Mucosa of rectum (tissue), 2 donors: ENCODE data around the gene CUL9.

Source experiments
- H3K27ac ChIP-seq, 2 donors: one replicate each; pipeline ENCODE4 v1.7.0; 2013; ENCODE audit warnings: inconsistent platforms in 2 of 2, low read depth in 2 of 2, low read length in 2 of 2
- H3K27me3 ChIP-seq, 2 donors: one replicate each; pipeline ENCODE4 v1.7.0; 2013; ENCODE audit warnings: low read length in 2 of 2; ENCODE audit not compliant: control insufficient read depth in 2 of 2, insufficient read depth in 2 of 2
- H3K36me3 ChIP-seq, 2 donors: one replicate each; pipeline ENCODE4 v1.7.0; 2013; ENCODE audit warnings: low read length in 2 of 2; ENCODE audit not compliant: control insufficient read depth in 2 of 2, insufficient read depth in 2 of 2
- H3K4me1 ChIP-seq, 2 donors: one replicate each; pipeline ENCODE4 v1.7.0; 2013; ENCODE audit warnings: low read length in 2 of 2, mild to moderate bottlenecking in 1 of 2; ENCODE audit not compliant: control insufficient read depth in 2 of 2, insufficient read depth in 2 of 2
- H3K4me3 ChIP-seq, 2 donors: one replicate each; pipeline ENCODE4 v1.7.0; 2013; ENCODE audit warnings: low read length in 2 of 2
- H3K9ac ChIP-seq, 2 donors: one replicate each; pipeline ENCODE4 v1.7.0; 2013; ENCODE audit warnings: low read length in 2 of 2, low read depth in 1 of 2, mild to moderate bottlenecking in 1 of 2
- H3K9me3 ChIP-seq, 2 donors: one replicate each; pipeline ENCODE4 v1.7.0; 2013; ENCODE audit warnings: low read length in 2 of 2; ENCODE audit not compliant: control insufficient read depth in 2 of 2
- donor health status: healthy.
- donor health status: Normal muscosa, but diverticular disease.

CUL9 gene

GRCh38 chr6:43147691-43148477 lies 34.1 kb upstream of the CUL9 start:
- Histone ChIP-seq H3K9me3 (no peaks in the 10 kb centered on the region), H3K27me3 (no peaks in the 10 kb centered on the region), H3K9ac (no peak overlapping the region), H3K27ac (no peak overlapping the region), H3K4me1 (peaks cover 5 to 11% of the 10 kb centered on the region in 2 donors), H3K36me3 (no peaks in the 10 kb centered on the region), H3K4me3 (no peak overlapping the region)

- Histone ChIP-seq H3K9me3 (no peaks in the 10 kb centered on the region), H3K4me1 (peaks cover 2 to 6% of the 10 kb centered on the region in 2 donors), H3K27me3 (no peaks in the 10 kb centered on the region), H3K36me3 (no peaks in the 10 kb centered on the region), H3K9ac (no peak overlapping the region), H3K27ac (no peak overlapping the region), H3K4me3 (no peak overlapping the region)
Observed at GRCh38 chr6:43149265-43149664, 32.7 kb upstream of the CUL9 start.

- Histone ChIP-seq H3K4me1 (peaks cover 2 to 6% of the 10 kb centered on the region in 2 donors), H3K36me3 (no peaks in the 10 kb centered on the region), H3K4me3 (no peak overlapping the region), H3K27ac (peak overlapping the region in 1 of 2 donors; percentile 42), H3K9ac (no peak overlapping the region), H3K9me3 (no peaks in the 10 kb centered on the region), H3K27me3 (no peaks in the 10 kb centered on the region)
Observed at GRCh38 chr6:43150051-43150751, 31.8 kb upstream of the CUL9 start.

GRCh38 chr6:43159599-43159998 lies 22.4 kb upstream of the CUL9 start:
- H3K27ac ChIP-seq = no peak overlapping the region
- H3K9ac ChIP-seq = no peak overlapping the region
- H3K4me1 ChIP-seq = no peaks in the 10 kb centered on the region
- H3K4me3 ChIP-seq = no peak overlapping the region
- no peaks in the 10 kb centered on the region for H3K27me3 ChIP-seq
- H3K9me3 ChIP-seq = no peaks in the 10 kb centered on the region
- no peaks in the 10 kb centered on the region for H3K36me3 ChIP-seq

GRCh38 chr6:43163899-43164298 lies 18.1 kb upstream of the CUL9 start:
- Histone ChIP-seq H3K9me3 (no peaks in the 10 kb centered on the region), H3K36me3 (no peaks in the 10 kb centered on the region), H3K4me1 (no peaks in the 10 kb centered on the region), H3K9ac (no peak overlapping the region), H3K4me3 (no peak overlapping the region), H3K27ac (no peak overlapping the region), H3K27me3 (no peaks in the 10 kb centered on the region)

GRCh38 chr6:43170417-43170930 lies 11.5 kb upstream of the CUL9 start:
- H3K9me3 ChIP-seq = no peaks in the 10 kb centered on the region
- no peaks in the 10 kb centered on the region for H3K27me3 ChIP-seq
- H3K4me3 ChIP-seq = peak overlapping the region; percentile 68 to 87
- H3K27ac ChIP-seq = peak overlapping the region; percentile 93 to 94
- peak overlapping the region; percentile 79 for H3K9ac ChIP-seq
- peaks cover 34 to 35% of the 10 kb centered on the region in 2 donors for H3K4me1 ChIP-seq
- peaks cover 2 to 3% of the 10 kb centered on the region in 2 donors for H3K36me3 ChIP-seq

GRCh38 chr6:43170931-43171706 lies 10.9 kb upstream of the CUL9 start, which contains the start of gene SRF:
SRF (plus strand) TSS chr6:43171269; CDS start chr6:43171657, 388 bp downstream.
- no peaks in the 10 kb centered on the region for H3K27me3 ChIP-seq
- peak within 1 kb of the TSS; percentile 68 to 87 for H3K4me3 ChIP-seq
- H3K4me1 ChIP-seq = peaks cover 35 to 39% of the 10 kb centered on the region in 2 donors
- no peaks in the 10 kb centered on the region for H3K9me3 ChIP-seq
- H3K36me3 ChIP-seq = peaks cover 9% of the 10 kb centered on the region in 2 donors
- peak within 1 kb of the TSS; percentile 79 to 95 for H3K9ac ChIP-seq
- peak within 1 kb of the TSS; percentile 93 to 94 for H3K27ac ChIP-seq

- Histone ChIP-seq H3K4me3 (peak overlapping the region; percentile 68 to 79), H3K27ac (peak overlapping the region; percentile 93 to 94), H3K4me1 (peaks cover 35 to 39% of the 10 kb centered on the region in 2 donors), H3K27me3 (no peaks in the 10 kb centered on the region), H3K9me3 (no peaks in the 10 kb centered on the region), H3K9ac (peak overlapping the region; percentile 64 to 95), H3K36me3 (peaks cover 13 to 15% of the 10 kb centered on the region in 2 donors)
Observed at GRCh38 chr6:43171707-43172103, 10.3 kb upstream of the CUL9 start.

- H3K27ac ChIP-seq = peak overlapping the region; percentile 93 to 94
- no peaks in the 10 kb centered on the region for H3K27me3 ChIP-seq
- H3K4me3 ChIP-seq = peak overlapping the region; percentile 68 to 79
- H3K9ac ChIP-seq = peak overlapping the region; percentile 64 to 95
- peaks cover 15 to 18% of the 10 kb centered on the region in 2 donors for H3K36me3 ChIP-seq
- no peaks in the 10 kb centered on the region for H3K9me3 ChIP-seq
- H3K4me1 ChIP-seq = peaks cover 35 to 39% of the 10 kb centered on the region in 2 donors
Observed at GRCh38 chr6:43172104-43173007, 9.6 kb upstream of the CUL9 start.
